HEK293 (cell line): ENCODE measurements around the gene ANKRD13D.

Source experiments
- CTCF ChIA-PET: fragments of 350-600 bp; formaldehyde crosslinking; extraction: SDS; loops from one replicate; lab custom pipeline; 2021; ENCODE audit warnings: antibody characterized with exemption; lab: Yijun Ruan, JAX
- POLR2A ChIA-PET: fragments of 300-600 bp; formaldehyde crosslinking; extraction: SDS; loops from one replicate; lab custom pipeline; 2020; ENCODE audit warnings: antibody characterized with exemption, inconsistent platforms; lab: Yijun Ruan, JAX
- H3K27ac ChIP-seq: fragments of 200-500 bp; sonication (Bioruptor generic); 2 replicates; pipeline ENCODE4 v1.5.1; 2014; ENCODE audit warnings: low read depth, low read length, control low read depth, inconsistent platforms; ENCODE audit errors: extremely low read depth
- H3K36me3 ChIP-seq, 2 experiments: fragments of 200-500 bp in 1 of 2; sonication (Bioruptor generic) in 1 of 2; 1 replicate in 1 of 2; 2 replicates in 1 of 2; pipeline ENCODE4 v1.5.1; 2014 to 2017; ENCODE audit warnings: inconsistent platforms in 2 of 2, low read length in 2 of 2; ENCODE audit not compliant: control insufficient read depth in 2 of 2, insufficient read depth in 1 of 2
- H3K4me1 ChIP-seq: fragments of 200-500 bp; sonication (Bioruptor generic); 2 replicates; pipeline ENCODE4 v1.5.1; 2014; ENCODE audit warnings: mild to moderate bottlenecking, low read length, inconsistent platforms; ENCODE audit not compliant: control insufficient read depth, insufficient read depth
- H3K4me3 ChIP-seq: 2 replicates; pipeline ENCODE4 v1.5.1; 2011; ENCODE audit warnings: low read depth, mild to moderate bottlenecking, control low read depth, low read length, moderate library complexity
- H3K9me3 ChIP-seq: fragments of 200-500 bp; sonication (Bioruptor generic); 2 replicates; pipeline ENCODE4 v1.5.1; 2014; ENCODE audit warnings: low read depth, low read length, inconsistent platforms; ENCODE audit not compliant: control insufficient read depth, insufficient read depth
- ATF2 ChIP-seq: fragments of 450-650 bp; formaldehyde crosslinking; IDR thresholded peaks from 2 replicates; pipeline ENCODE4 v1.5.1; 2016; ENCODE audit warnings: missing biosample characterization, missing genetic modification characterization, low read depth
- BCL11A ChIP-seq: fragments of 450-650 bp; formaldehyde crosslinking; IDR thresholded peaks from 2 replicates; pipeline ENCODE4 v1.5.1; 2016; ENCODE audit warnings: low read depth, missing biosample characterization, missing genetic modification characterization
- KLF7 ChIP-seq: fragments of 450-650 bp; formaldehyde crosslinking; IDR thresholded peaks from 2 replicates; pipeline ENCODE4 v1.5.1; 2016; ENCODE audit warnings: missing biosample characterization, missing genetic modification characterization, borderline replicate concordance
- PBX3 ChIP-seq: sonication (generic); formaldehyde crosslinking; IDR thresholded peaks from 2 replicates; pipeline ENCODE4 v1.8.1; 2022; ENCODE audit warnings: mild to moderate bottlenecking, moderate library complexity, missing genetic modification reagents
- PRDM1 ChIP-seq: fragments of 450-650 bp; formaldehyde crosslinking; IDR thresholded peaks from 2 replicates; pipeline ENCODE4; 2016; ENCODE audit warnings: missing biosample characterization, missing genetic modification characterization
- SP2 ChIP-seq: fragments of 450-650 bp; formaldehyde crosslinking; IDR thresholded peaks from 2 replicates; pipeline ENCODE4 v1.5.1; 2016; ENCODE audit warnings: missing biosample characterization, missing genetic modification characterization
- SP7 ChIP-seq: fragments of 450-650 bp; formaldehyde crosslinking; IDR thresholded peaks from 2 replicates; pipeline ENCODE4 v1.5.1; 2016; ENCODE audit warnings: missing biosample characterization, missing genetic modification characterization
- ZBTB20 ChIP-seq: fragments of 450-650 bp; formaldehyde crosslinking; IDR thresholded peaks from 2 replicates; pipeline ENCODE4 v1.5.1; 2016; ENCODE audit warnings: missing biosample characterization, missing genetic modification characterization
- ZBTB21 ChIP-seq: fragments of 450-650 bp; formaldehyde crosslinking; IDR thresholded peaks from 2 replicates; pipeline ENCODE4 v1.5.1; 2017; ENCODE audit warnings: missing biosample characterization, missing genetic modification characterization
- ZNF140 ChIP-seq: fragments of 450-650 bp; formaldehyde crosslinking; IDR thresholded peaks from 2 replicates; pipeline ENCODE4 v1.5.1; 2016; ENCODE audit warnings: missing biosample characterization, missing genetic modification characterization
- ZNF157 ChIP-seq: fragments of 450-650 bp; formaldehyde crosslinking; IDR thresholded peaks from 2 replicates; pipeline ENCODE4 v1.5.1; 2016; ENCODE audit warnings: missing biosample characterization, missing genetic modification characterization
- ZNF16 ChIP-seq: fragments of 450-650 bp; formaldehyde crosslinking; IDR thresholded peaks from 2 replicates; pipeline ENCODE4 v1.5.1; 2016; ENCODE audit warnings: low read depth, missing biosample characterization, missing genetic modification characterization
- ZNF174 ChIP-seq: fragments of 450-650 bp; formaldehyde crosslinking; IDR thresholded peaks from 2 replicates; pipeline ENCODE4 v1.5.0; 2017; ENCODE audit warnings: missing biosample characterization, mild to moderate bottlenecking, missing genetic modification characterization
- ZNF214 ChIP-seq: fragments of 450-650 bp; formaldehyde crosslinking; IDR thresholded peaks from 2 replicates; pipeline ENCODE4 v1.5.1; 2017; ENCODE audit warnings: missing biosample characterization, mild to moderate bottlenecking, missing genetic modification characterization, borderline replicate concordance
- ZNF302 ChIP-seq: fragments of 450-650 bp; formaldehyde crosslinking; IDR thresholded peaks from 2 replicates; pipeline ENCODE4 v1.5.1; 2016; ENCODE audit warnings: missing biosample characterization, missing genetic modification characterization, low read depth
- ZNF362 ChIP-seq: fragments of 450-650 bp; formaldehyde crosslinking; IDR thresholded peaks from 2 replicates; pipeline ENCODE4 v1.5.1; 2016; ENCODE audit warnings: missing biosample characterization, missing genetic modification characterization
- ZNF529 ChIP-seq: fragments of 450-650 bp; formaldehyde crosslinking; IDR thresholded peaks from 2 replicates; pipeline ENCODE4 v1.5.1; 2017; ENCODE audit warnings: missing genetic modification characterization, missing biosample characterization; ENCODE audit not compliant: insufficient replicate concordance
- ZNF571 ChIP-seq: fragments of 450-650 bp; formaldehyde crosslinking; IDR thresholded peaks from 2 replicates; pipeline ENCODE4 v1.5.0; 2017; ENCODE audit warnings: missing biosample characterization, missing genetic modification characterization
- ZNF623 ChIP-seq: fragments of 450-650 bp; formaldehyde crosslinking; IDR thresholded peaks from 2 replicates; pipeline ENCODE4 v1.5.1; 2016; ENCODE audit warnings: missing biosample characterization, missing genetic modification characterization
- ZNF654 ChIP-seq: fragments of 450-650 bp; formaldehyde crosslinking; IDR thresholded peaks from 2 replicates; pipeline ENCODE4 v1.5.1; 2016; ENCODE audit warnings: low read depth, missing biosample characterization, missing genetic modification characterization
- ZNF785 ChIP-seq: fragments of 450-650 bp; formaldehyde crosslinking; IDR thresholded peaks from 2 replicates; pipeline ENCODE4 v1.5.1; 2016; ENCODE audit warnings: missing biosample characterization, missing genetic modification characterization
- ZNF792 ChIP-seq: fragments of 450-650 bp; formaldehyde crosslinking; IDR thresholded peaks from 2 replicates; pipeline ENCODE4 v1.5.1; 2016; ENCODE audit warnings: missing biosample characterization, missing genetic modification characterization
- ZSCAN16 ChIP-seq: fragments of 450-650 bp; formaldehyde crosslinking; IDR thresholded peaks from 2 replicates; pipeline ENCODE4 v1.5.1; 2016; ENCODE audit warnings: missing biosample characterization, missing genetic modification characterization
- ZSCAN18 ChIP-seq: fragments of 450-650 bp; formaldehyde crosslinking; IDR thresholded peaks from 2 replicates; pipeline ENCODE4 v1.5.1; 2016; ENCODE audit warnings: missing biosample characterization, missing genetic modification characterization
- ZSCAN4 ChIP-seq: fragments of 450-650 bp; formaldehyde crosslinking; IDR thresholded peaks from 2 replicates; pipeline ENCODE4 v1.5.1; 2017; ENCODE audit warnings: missing biosample characterization, missing genetic modification characterization
- TF ChIP-seq, protein P1 (sequence below): fragments of 450-650 bp; formaldehyde crosslinking; IDR thresholded peaks from 2 replicates; pipeline ENCODE4 v1.5.1; 2016; ENCODE audit warnings: missing biosample characterization, missing genetic modification characterization
- TF ChIP-seq, protein P2 (sequence below): fragments of 450-650 bp; formaldehyde crosslinking; IDR thresholded peaks from 2 replicates; pipeline ENCODE4 v1.5.1; 2017; ENCODE audit warnings: missing biosample characterization, missing genetic modification characterization

ANKRD13D gene

GRCh38 chr11:67303132-67303834 lies 14.2 kb downstream of the ANKRD13D start, which contains the start of gene SSH3:
Gene SSH3, plus strand, starts transcription at chr11:67303530. Its CDS starts 96 bp downstream, at chr11:67303626.
- peak within 1 kb of the TSS; percentile 66 for H3K4me3 ChIP-seq
- POLR2A ChIA-PET = interaction anchor here (0.8 to 3.5 kb wide), 6 partner anchors 10 to 64 kb away, joined by 3 to 32 read pairs (median 5); partner anchors contain the start of gene ANKRD13D
- peak within 1 kb of the TSS; percentile 79; the same call in 1 of the 2 replicates for H3K27ac ChIP-seq
- CTCF ChIA-PET = interaction anchor here (0.6 to 3.4 kb wide), 5 partner anchors 8 to 292 kb away, joined by 3 to 17 read pairs (median 4); no protein-coding TSS in a partner anchor
- peaks cover 0 to 56% of the 10 kb centered on the region in 2 experiments; a peak in 2 of 3 replicates for H3K36me3 ChIP-seq
- H3K9me3 ChIP-seq = no peaks in the 10 kb centered on the region
- no peaks in the 10 kb centered on the region for H3K4me1 ChIP-seq
- TF ChIP-seq ZNF571 = no peak
- TF ChIP-seq, protein P1, sequence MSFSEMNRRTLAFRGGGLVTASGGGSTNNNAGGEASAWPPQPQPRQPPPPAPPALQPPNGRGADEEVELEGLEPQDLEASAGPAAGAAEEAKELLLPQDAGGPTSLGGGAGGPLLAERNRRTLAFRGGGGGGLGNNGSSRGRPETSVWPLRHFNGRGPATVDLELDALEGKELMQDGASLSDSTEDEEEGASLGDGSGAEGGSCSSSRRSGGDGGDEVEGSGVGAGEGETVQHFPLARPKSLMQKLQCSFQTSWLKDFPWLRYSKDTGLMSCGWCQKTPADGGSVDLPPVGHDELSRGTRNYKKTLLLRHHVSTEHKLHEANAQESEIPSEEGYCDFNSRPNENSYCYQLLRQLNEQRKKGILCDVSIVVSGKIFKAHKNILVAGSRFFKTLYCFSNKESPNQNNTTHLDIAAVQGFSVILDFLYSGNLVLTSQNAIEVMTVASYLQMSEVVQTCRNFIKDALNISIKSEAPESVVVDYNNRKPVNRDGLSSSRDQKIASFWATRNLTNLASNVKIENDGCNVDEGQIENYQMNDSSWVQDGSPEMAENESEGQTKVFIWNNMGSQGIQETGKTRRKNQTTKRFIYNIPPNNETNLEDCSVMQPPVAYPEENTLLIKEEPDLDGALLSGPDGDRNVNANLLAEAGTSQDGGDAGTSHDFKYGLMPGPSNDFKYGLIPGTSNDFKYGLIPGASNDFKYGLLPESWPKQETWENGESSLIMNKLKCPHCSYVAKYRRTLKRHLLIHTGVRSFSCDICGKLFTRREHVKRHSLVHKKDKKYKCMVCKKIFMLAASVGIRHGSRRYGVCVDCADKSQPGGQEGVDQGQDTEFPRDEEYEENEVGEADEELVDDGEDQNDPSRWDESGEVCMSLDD (tag by site-specific recombination) = no peak
- TF ChIP-seq KLF7 (tag by site-specific recombination) = no peak
- no peak for TF ChIP-seq ZNF16
- no peak for TF ChIP-seq PRDM1
- no peak for TF ChIP-seq ATF2 (tag by site-specific recombination)
- TF ChIP-seq SP2 (tag by site-specific recombination) = peak; percentile 59
- TF ChIP-seq ZSCAN4 (tag by site-specific recombination) = no peak
- no peak for TF ChIP-seq ZNF623 (tag by site-specific recombination)
- no peak for TF ChIP-seq ZNF157 (tag by site-specific recombination)
- TF ChIP-seq ZNF792 (tag by site-specific recombination) = no peak
- TF ChIP-seq, protein P2, sequence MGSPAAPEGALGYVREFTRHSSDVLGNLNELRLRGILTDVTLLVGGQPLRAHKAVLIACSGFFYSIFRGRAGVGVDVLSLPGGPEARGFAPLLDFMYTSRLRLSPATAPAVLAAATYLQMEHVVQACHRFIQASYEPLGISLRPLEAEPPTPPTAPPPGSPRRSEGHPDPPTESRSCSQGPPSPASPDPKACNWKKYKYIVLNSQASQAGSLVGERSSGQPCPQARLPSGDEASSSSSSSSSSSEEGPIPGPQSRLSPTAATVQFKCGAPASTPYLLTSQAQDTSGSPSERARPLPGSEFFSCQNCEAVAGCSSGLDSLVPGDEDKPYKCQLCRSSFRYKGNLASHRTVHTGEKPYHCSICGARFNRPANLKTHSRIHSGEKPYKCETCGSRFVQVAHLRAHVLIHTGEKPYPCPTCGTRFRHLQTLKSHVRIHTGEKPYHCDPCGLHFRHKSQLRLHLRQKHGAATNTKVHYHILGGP = no peak
- TF ChIP-seq ZNF214 (tag by site-specific recombination) = no peak
- TF ChIP-seq ZSCAN18 (tag by site-specific recombination) = no peak
- no peak for TF ChIP-seq ZNF362
- TF ChIP-seq ZNF529 = no peak
- TF ChIP-seq ZNF785 (tag by site-specific recombination) = no peak
- TF ChIP-seq BCL11A (tag by site-specific recombination) = no peak
- no peak for TF ChIP-seq ZNF654 (tag by site-specific recombination)
- TF ChIP-seq ZNF174 (tag by site-specific recombination) = no peak
- TF ChIP-seq ZNF302 = no peak
- TF ChIP-seq SP7 = no peak
- no peak for TF ChIP-seq ZBTB21
- TF ChIP-seq ZNF140 (tag by site-specific recombination) = no peak
- TF ChIP-seq ZSCAN16 (tag by site-specific recombination) = no peak
- 0 out of 2 replicates have a peak, but pooled peaks have one; percentile 57 for TF ChIP-seq PBX3 (CRISPR knock-in tag)
- peak; percentile 93 for TF ChIP-seq ZBTB20 (tag by site-specific recombination)
